NCI-H1105 (cell line): ENCODE data around the gene SEL1L.
A peak's percentile ranks its signal among the peaks of the same experiment; 100 is the strongest.
"Not testable (repeated sequence)": the region's sequence is repeated elsewhere in the genome, so short reads cannot be mapped to it uniquely, and the experiment has no call there.

ENCODE experiments used
- DNase-seq: peaks from one replicate; lab custom pipeline; 2025; lab: John Stamatoyannopoulos, UW

SEL1L gene

DNA sequence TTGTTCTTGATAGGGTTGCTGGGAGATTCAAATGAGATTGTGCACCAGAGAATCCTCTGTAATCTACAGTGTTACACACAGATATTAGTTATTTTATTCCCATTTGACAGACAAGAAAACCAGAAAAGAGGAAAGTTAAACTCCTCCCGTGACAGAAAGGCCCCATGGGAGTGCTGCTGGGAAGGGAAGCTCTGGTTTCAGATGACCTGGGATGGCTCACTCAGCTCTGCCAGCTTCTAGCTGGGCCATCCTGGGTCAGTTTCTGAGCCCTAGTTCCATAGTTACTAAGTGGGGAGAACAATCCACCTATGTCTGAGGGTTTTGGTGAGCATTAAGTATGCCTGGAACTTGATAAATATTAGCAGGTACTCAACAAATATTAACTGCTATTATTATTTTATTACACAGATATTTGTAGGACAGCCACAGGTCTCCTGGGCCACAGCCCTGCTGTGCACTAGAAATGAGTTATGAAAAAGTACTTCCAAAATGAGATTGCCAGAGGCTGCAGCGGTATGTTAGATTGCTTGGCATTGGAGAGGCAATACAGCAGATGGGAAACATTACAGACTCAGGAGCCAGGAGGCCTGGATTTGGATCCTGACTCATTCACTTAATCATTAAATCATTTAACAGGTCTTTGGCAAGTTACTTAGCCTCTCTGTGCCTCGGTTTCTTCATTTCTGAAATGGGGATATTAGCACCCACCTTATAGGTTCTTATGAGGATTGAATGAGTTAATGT is 86.5 kb downstream of the SEL1L start:
- no peak for DNase-seq

DNA sequence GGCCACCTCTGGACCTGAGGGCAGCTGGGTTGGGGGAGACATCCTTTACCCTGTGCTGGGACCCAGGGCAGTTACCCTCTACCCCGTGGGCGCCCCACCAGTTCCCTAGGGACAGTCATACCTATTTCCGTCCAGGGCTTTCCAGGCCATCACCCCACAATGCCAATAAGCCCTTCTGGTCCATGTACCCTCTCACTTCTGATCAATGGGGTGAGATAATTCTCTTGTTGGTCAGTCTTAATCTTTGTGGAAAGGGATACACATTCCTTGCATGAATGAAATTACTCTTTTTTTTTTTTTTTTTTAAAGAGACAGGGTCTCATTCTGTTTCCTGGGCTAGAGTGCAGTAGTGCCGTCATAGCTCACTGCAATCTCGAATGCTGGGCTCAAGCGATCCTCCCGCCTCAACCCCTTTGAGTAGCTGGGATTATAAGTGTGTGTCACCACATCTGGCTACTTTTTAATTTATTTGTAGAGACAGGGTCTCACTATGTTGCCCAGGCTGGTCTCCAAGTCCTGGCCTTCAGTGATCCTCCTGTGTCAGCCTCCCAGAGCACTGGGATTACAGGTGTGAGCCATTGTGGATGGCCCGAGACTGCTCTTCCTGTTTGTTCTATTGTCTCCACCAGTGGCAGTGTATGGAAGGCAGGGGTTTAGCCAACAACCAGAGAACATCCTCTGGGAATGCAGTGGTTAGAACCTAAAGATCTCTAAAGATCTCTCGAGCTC is 87.2 kb downstream of the SEL1L start:
- no peak for DNase-seq

DNA sequence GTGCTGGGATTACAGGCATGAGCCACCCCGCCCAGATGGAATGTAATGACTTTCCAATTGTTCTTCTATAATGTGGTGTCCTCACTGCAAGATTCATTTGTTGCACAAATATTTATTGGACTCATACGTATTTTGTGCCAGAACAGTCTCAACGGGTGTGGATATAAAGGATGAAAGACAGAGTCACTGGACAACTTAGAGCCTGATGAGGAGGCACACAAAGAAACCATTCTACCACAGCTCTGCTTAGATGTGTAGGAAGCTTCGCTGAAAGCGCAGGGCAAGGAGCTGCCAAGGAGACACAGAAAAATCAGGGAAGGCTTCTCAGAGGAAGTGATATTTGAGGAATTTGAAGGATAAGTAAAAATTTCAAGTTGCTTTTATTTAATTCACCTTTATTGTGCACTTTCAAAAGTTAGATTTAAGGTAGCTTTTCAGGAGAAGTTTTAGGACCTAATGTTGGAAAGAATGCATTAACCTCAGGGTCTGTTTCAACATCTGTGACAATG is 92.0 kb downstream of the SEL1L start:
- no peak for DNase-seq

DNA sequence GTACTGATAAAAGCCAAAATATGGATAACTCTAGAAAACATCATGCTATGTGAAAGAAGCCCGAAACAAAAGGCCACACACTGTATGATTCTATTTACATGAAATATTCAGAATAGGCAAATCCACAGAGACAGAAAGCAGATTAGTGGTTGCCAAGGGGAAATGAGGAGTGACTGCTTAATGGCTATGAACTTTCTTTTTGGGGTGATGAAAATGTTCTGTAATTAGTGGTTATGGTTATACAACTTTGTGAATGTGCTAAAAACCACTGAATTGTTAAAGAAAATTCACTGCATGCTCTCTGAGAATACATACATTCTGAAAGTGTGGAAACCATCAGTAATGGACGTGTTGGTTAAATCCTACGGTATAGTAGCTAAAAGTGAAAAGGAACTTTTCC is 93.6 kb downstream of the SEL1L start:
- DNase-seq = no peak

DNA sequence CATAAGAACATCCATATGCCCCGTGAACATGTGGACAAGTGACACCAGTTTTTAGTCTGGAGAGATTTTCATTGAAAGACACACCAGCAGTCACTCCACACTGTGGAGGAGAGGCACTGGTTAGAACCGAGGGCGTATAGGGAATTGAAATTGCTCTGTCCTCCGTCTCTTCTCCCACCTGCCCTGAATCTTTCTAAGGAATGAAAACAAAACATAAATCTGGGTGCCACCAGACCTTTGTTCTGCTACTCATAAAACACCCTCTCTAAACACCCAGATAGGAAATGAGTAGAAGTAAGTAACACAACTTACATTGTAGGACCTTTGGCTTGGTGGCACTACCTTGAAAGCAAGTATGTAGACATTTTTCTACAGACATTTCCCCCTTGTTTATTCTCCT is 96.4 kb downstream of the SEL1L start:
- DNase-seq = no peak

DNA sequence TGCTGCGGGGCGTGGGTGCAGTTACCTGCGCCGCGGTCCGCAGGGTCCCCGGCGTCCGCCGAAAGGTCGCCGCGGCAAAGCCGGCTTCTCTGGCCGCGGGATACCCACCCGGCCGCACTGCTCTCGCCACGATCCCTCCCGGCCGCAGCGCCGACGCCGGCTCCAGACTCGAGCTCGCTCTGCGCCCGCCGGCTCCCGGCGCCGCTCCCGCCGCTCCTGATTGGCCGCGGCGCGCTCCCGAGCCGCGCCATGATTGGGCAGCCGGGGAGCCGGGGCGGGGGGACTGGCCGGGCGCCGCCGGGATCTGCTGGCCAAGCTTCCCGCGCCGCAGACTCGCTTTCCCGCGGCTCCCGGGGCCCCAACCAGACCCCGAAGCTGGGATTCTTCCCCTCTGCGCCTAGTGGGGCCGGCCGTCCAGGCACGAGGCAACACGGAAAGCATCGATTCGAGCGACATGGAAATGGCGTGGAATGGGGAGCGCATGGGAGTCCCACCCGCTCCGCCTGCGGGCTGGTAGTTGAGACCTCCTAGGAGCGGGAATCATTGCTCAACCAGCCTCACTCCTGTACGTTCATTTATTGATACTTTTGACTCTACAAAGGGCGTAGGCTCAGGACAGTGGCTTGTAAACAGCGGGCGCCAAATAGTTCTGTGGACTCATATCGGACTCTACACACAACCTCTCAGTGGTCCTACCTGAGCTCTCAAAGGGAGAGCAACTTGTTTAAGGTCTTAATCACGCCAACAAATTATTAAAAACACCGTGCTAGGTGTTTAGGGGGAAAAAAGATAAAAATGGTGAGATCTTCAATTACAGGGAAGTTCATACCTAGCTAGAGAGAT is 97.1 kb downstream of the SEL1L start:
- DNase-seq = peak; percentile 84

DNA sequence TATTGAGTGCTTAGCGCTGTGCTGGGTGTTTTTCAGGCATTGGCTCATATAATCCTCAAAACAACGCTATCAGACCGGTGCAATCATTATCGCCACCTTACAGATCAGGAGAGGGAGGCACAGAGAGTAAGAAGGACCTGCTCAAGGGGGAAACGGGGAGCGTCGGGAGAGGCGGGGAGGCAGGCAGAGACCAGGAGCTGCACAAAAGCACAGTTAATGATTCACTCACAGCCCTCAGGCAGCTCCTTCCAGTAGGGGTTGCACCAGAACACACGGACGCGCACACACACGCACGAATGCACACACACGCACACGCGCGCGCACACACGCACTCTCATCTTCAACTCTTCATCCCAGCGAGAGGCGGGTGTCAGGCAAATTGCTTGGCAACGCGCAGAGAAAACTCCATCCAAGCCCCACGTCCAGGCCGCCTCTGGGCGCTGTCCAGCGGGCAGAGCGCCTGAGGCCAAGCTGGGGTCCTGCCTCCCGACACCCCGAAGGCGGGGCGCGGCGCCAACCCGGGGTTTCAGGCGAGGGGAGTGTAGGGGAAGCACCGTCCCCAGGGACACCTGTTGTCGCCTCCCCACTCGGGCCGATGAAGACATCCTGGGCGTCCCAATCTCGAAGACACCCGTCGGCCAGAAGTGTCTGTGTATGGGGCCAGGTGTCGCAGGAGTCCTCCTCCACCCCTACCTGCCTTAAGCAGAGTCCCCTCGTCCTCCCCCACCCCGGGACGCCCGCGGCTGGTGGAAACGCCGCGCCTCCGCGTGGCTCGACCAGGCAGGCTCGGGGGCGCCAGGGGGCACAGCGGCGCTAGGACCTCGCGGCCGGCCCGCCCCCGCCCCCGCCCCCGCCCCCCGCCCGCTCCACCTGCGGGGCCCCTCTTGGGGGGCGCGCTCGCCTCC is 98.0 kb downstream of the SEL1L start:
- DNase-seq = peak; percentile 81

DNA sequence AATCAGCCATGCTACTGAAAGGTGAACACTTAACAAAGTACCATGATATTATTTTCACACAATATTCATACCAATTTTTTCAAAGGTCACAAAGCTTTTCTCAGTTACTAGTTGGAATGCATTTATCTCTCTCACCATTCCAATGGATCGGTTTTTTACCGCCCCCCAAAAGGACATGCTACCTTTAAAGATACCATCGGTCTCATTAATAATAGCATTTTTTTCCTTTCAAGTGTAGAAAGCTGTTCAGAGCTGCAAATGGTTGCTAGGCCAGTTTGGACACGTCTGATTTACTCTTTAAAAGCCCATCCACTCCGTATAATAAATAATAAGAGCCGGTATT is 98.6 kb downstream of the SEL1L start:
- no peak for DNase-seq

DNA sequence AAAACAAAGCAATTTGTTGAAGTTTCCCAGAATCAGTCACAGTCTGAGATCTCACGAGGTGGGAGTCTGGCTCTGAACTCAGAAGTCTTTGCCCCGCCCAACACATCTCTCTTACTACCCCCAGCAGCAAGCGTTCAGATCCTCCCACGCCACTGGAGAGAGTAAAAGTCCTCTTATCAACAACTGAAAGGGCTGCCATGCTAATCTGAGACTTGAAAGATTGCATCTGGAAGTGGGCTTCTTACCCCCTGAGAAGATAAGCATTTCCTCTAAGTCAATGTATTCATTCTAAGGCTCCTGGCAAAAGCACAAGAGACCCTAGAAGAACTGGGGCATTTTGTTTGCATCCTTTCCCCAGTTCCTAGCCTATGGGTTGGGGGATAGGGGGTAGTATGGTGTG is 99.4 kb downstream of the SEL1L start:
- no peak for DNase-seq

DNA sequence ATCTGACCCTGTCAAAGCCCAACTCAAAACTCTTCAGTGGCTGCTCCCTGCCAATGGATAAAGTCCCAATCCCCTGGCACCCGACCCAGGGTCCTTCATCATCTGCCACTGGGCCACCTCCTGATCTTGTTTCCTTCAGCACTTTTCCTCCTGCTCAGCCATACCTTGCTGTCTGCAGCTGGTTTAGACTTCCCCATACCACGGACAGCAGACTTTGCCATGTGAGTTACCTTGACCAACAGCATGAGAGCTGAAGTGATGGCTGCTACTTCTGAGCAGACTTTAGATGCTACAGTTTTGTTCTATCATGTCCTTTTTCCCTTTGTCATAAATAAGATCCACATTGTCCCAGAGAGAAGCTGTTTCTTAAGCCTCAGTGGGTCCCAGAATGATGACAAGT is 100.3 kb downstream of the SEL1L start:
- no peak for DNase-seq

DNA sequence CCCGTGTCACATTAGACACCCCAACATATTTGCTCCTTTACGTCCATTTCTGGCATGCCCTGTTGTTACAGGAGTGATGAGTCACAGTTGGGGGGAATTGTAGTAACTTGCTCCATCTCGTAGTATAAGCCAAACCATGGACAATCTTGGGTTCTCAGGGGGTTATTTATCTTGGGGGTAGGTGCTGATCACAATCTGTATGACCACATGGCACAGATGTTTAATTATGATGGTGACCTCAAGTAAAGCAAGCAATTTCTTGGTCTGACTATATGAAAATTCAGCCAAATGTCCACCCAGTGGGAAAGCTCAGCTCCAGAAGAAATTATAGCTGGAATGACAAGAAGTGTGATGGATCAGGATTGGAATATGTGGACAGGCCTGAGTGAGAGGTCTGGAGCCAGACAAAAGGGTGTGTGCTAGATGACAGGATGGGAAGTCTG is 101.4 kb downstream of the SEL1L start:
- no peak for DNase-seq

DNA sequence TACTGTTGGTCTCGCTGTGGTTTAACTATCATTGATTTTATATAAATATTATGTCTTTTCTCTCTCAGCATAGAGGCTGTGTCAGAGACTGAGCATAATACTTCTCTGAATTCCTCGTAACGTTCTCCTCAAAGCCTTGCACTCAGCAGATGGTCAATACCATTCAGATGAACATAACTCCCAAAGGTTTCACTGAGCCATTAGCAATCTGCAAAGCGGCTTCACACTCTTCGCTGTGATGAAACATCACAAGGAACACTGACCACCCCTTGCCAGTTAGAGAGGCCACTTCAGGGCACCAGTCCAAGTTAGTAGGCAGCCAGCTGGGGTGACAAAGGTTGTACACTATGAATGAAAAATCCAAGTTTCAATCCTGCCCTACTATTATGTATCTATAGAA is 103.4 kb downstream of the SEL1L start:
- no peak for DNase-seq

DNA sequence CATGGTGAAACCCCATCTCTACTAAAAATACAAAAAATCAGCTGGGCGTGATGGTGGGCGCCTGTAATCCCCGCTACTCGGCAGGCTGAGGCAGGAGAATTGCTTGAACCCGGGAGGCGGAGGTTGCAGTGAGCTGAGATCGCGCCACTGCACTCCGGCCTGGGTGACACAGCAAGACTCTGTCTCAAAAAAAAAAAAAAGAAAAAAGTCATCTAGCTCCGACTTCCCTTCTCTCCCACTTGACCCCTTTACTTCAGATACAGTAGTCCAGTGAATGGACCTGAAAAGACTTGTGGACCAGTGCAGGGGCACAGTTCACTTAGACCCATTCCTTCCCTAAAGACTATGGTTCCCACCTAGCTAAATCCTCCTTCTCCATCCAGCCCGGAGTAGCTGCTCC is 103.9 kb downstream of the SEL1L start:
- not testable (repeated sequence) for DNase-seq

DNA sequence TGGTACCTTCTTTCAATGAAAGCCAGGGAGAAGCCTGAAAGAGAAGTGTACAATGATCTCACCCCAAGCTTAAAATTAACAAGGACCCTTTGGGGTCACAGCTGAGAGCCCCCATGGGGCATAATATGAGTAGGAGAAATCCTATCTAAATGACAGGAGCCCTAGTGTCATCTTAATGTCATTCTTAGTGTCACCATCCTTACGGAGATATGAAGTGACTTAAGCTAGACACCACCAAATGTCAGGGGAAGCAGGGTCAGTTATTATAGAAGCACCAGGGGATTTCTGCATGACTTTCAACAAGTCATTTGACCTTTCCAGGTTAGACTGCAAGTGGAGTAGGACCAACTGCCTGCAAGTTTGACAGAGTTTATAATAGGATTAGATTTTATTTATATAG is 104.6 kb downstream of the SEL1L start:
- DNase-seq = no peak

DNA sequence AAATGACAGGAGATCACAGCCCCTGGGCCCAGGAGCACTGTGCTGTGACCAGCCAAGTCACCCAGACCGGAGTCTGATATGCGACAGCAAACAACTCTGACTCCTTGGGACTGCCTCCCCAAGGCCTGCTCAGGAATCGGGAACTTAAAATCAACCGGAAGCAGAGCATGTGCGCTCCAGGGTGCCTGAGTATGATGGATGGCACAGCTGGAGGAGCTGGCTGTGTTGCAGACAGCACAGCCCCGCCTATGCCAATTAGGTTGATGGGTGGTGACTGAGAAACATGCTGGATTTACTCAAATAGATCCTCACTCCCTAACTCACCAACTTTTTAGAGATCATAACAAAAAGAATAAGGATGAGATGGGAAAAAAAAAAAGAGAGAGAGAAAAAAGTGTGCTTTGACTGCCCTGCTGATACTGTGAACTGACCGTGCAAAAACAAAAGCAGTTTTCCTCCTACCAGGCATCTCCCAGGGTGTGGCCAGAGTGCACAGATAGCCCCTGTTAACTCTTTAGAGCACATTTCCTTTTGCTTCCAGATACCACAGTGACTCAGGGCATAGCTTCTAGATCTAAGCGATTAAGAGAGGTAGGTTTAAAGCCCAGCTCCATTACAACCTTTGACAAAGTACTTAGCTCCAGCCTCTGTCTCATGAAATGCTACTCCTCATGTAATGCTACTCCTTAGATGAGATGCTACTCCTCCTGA is 106.2 kb downstream of the SEL1L start:
- DNase-seq = no peak

DNA sequence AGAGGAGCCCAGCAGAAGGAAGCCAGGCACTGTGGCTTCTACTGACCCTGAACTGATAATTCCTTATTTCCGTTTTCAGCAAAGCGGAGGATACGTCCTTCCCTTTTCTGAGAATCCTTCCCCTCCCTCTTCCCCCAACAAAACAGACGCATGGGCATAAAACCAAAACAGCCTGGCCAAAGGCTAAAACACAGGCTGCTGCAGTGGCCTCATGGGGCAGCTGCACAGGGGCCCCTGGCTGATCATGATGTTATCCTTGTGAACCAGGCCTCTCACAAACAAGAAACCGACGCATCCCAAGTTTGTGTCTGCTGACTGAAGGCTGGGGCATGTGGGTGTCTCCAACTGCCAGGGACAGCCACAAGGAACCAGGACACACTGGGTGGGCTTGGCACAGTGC is 110.1 kb downstream of the SEL1L start:
- DNase-seq = no peak
